PC-9 (cell line): ENCODE measurements around the gene ANKEF1. TPM values are rescaled to one million over a fixed set of nuclear protein-coding genes. Genes with fewer than 3 reads are reported as not detected.

ENCODE experiments used
- BruUV-seq: library from RNA; stranded (reverse); fragments of 400-500 nt; replicated peaks from 2 replicates; lab custom pipeline; 2021; lab: Mats Ljungman, UMichigan
- CTCF ChIA-PET: fragments of 300-600 bp; sonication (Branson Sonifier 250); formaldehyde crosslinking; loops from one replicate; lab custom pipeline; 2022; ENCODE audit warnings: antibody characterized with exemption; lab: Charles Lee
- POLR2A ChIA-PET: fragments of 300-600 bp; sonication (Branson Sonifier 250); formaldehyde crosslinking; loops from one replicate; lab custom pipeline; 2022; ENCODE audit warnings: antibody characterized with exemption; ENCODE audit not compliant: unreplicated experiment; lab: Charles Lee
- DNase-seq, 2 experiments: peaks; one replicate each; pipeline versions ENCODE4 v3.0.0 to v3.0.0-alpha.2; 2015 to 2022; ENCODE audit warnings: mixed read lengths in 1 of 2
- H2AFZ ChIP-seq: fragments of 200-600 bp; sonication (generic); 2 replicates; pipeline ENCODE4 v1.8.1; 2017; ENCODE audit warnings: antibody characterized with exemption
- H3F3A ChIP-seq: fragments of 200-600 bp; sonication (generic); 2 replicates; pipeline ENCODE4 v1.8.1; 2017; ENCODE audit warnings: antibody characterized with exemption, mild to moderate bottlenecking, low read depth; ENCODE audit not compliant: insufficient read depth
- H3K27ac ChIP-seq: fragments of 200-600 bp; sonication (generic); 2 replicates; pipeline ENCODE4 v1.6.1; 2016; ENCODE audit warnings: mixed run types
- H3K27me3 ChIP-seq: fragments of 200-600 bp; sonication (generic); 2 replicates; pipeline ENCODE4 v1.6.1; 2016; ENCODE audit warnings: low read depth, mixed run types; ENCODE audit not compliant: insufficient read depth
- H3K36me3 ChIP-seq: fragments of 200-600 bp; sonication (generic); 2 replicates; pipeline ENCODE4 v1.6.1; 2016; ENCODE audit warnings: low read depth, mixed run types
- H3K4me1 ChIP-seq: fragments of 200-600 bp; sonication (generic); replicated peaks from 2 replicates; pipeline ENCODE4 v1.6.1; 2016; ENCODE audit warnings: mixed run types; ENCODE audit not compliant: insufficient read depth
- H3K4me2 ChIP-seq: fragments of 200-600 bp; sonication (generic); 2 replicates; pipeline ENCODE4 v1.6.1; 2017; ENCODE audit warnings: mixed run types
- H3K4me3 ChIP-seq: fragments of 200-600 bp; sonication (generic); 2 replicates; pipeline ENCODE4 v1.6.1; 2016; ENCODE audit warnings: mixed run types
- H3K79me2 ChIP-seq: fragments of 200-600 bp; sonication (generic); 2 replicates; pipeline ENCODE4 v1.6.1; 2017; ENCODE audit warnings: low read depth, mixed run types
- H3K9me2 ChIP-seq: fragments of 200-600 bp; sonication (generic); 2 replicates; pipeline ENCODE4 v1.8.1; 2017; ENCODE audit warnings: mild to moderate bottlenecking; ENCODE audit not compliant: insufficient read depth
- H3K9me3 ChIP-seq: fragments of 200-600 bp; sonication (generic); 2 replicates; pipeline ENCODE4 v1.8.1; 2016; ENCODE audit warnings: low read depth; ENCODE audit not compliant: insufficient read depth
- H4K20me1 ChIP-seq: fragments of 200-600 bp; sonication (generic); 2 replicates; pipeline ENCODE4 v1.8.1; 2017; ENCODE audit not compliant: insufficient read depth
- EZH2 ChIP-seq: fragments of 200-600 bp; sonication (generic); IDR thresholded peaks from 2 replicates; pipeline ENCODE4 v1.8.0; 2017; ENCODE audit warnings: antibody characterized with exemption, low read depth
- intact Hi-C: fragments of 100-400 bp; cut with micrococcal nuclease; formaldehyde crosslinking; loops from one replicate; pipeline ENCODE4 v1.10.0; 2022; ENCODE audit not compliant: unreplicated experiment
- total RNA-seq: library from RNA; stranded (reverse); gene quantifications from 2 replicates; pipeline ENCODE4 v1.2.3, GENCODE V29; 2021
- TF ChIP-seq, protein P1 (sequence below): fragments of 200-600 bp; sonication (generic); conservative IDR thresholded peaks from 2 replicates; pipeline ENCODE4 v1.6.1; 2017; ENCODE audit warnings: mixed run types, antibody characterized with exemption, mild to moderate bottlenecking, moderate library complexity

Gene ANKEF1
- total RNA-seq, 1 experiment from 2014 or later = 11.1 TPM

DNA sequence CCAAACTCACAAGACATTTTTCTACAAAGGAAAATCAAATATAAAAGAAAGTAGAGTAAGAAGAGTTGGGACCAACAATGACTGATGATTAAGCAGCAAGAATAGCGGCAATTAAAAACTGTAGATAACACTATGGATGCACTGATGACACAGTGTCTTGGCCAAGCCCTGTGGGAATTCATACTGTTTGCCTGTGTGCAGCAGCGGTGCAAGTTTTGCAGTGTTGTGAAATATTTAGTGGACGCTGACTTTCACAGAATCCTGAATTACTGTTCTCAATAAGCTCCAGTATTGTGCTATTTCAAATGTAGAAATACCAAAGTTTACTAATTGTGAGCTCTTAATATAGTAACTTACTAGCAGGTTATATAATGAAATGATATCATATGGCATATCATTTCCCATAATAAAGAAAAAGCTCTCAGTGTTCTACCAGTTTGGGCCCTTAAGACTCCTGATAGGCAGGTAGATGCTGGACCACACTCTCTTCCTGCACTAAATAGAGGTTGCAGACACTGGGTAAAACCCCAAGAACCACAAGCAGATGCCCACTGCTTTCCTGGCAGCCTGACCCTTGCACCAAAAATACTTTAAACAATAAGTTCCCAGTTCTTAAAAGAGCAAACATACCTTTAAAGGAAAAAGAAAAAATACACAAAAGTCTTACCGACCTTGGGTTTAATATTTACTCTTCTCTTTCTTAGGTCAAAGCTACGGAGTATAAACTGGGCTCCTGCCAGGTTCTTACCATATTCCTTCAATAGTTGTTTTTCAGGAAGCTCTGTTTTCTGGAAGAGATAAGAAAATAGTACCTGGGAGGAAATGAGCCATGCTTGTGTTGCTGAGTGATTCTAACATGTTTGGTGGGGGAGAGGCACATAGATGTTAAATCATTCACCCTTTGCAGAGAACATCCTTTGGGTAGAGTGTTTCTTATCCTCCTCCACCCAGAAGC is 41.6 kb downstream of the ANKEF1 start:
- no peak overlapping the region for H3K27ac ChIP-seq
- CTCF ChIA-PET = interaction anchor here (0.6 to 1.4 kb wide), 4 partner anchors 14 to 352 kb away, joined by 3 to 4 read pairs (median 4); no protein-coding TSS in a partner anchor

DNA sequence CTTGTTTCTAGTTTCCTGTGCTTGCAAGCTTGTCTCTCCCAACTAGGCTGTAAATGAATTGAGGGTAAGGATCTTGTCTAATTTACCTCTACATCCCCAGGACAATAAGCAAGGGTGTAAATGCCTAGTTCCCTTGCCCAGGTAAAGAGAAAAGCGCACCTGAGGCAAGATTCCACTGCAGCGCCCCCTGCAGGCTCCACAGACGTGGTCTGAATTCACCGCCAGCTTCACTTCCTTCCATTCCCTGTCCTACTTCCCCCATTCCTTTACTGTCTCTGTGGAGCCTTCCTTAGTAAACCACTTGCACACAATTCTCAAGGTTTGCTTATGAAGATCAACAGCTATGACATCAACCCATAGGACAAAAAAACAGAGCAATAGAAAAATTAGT is 42.3 kb downstream of the ANKEF1 start:
- intact Hi-C loops = no loop called here
- POLR2A ChIA-PET = no interaction called here
- no peaks in the 10 kb centered on the region for H3K27me3 ChIP-seq
- H3K79me2 ChIP-seq = no peaks in the 10 kb centered on the region
- BruUV-seq = no TSS peak
- H3K9me2 ChIP-seq = no peaks in the 10 kb centered on the region
- H3K9me3 ChIP-seq = peaks cover under 1% of the 10 kb centered on the region; the same call in 1 of the 2 replicates
- no peak overlapping the region for H2AFZ ChIP-seq
- H3K27ac ChIP-seq = no peak overlapping the region
- no peak for TF ChIP-seq EZH2
- TF ChIP-seq, protein P1, sequence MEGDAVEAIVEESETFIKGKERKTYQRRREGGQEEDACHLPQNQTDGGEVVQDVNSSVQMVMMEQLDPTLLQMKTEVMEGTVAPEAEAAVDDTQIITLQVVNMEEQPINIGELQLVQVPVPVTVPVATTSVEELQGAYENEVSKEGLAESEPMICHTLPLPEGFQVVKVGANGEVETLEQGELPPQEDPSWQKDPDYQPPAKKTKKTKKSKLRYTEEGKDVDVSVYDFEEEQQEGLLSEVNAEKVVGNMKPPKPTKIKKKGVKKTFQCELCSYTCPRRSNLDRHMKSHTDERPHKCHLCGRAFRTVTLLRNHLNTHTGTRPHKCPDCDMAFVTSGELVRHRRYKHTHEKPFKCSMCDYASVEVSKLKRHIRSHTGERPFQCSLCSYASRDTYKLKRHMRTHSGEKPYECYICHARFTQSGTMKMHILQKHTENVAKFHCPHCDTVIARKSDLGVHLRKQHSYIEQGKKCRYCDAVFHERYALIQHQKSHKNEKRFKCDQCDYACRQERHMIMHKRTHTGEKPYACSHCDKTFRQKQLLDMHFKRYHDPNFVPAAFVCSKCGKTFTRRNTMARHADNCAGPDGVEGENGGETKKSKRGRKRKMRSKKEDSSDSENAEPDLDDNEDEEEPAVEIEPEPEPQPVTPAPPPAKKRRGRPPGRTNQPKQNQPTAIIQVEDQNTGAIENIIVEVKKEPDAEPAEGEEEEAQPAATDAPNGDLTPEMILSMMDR = 0 out of 2 replicates have a peak, but pooled peaks have one; percentile 35
- peaks cover 21% of the 10 kb centered on the region; the same call in 1 of the 2 replicates for H3F3A ChIP-seq
- no peaks in the 10 kb centered on the region for H4K20me1 ChIP-seq
- no peak overlapping the region for H3K4me2 ChIP-seq
- no peaks in the 10 kb centered on the region for H3K36me3 ChIP-seq
- no peak for DNase-seq
- CTCF ChIA-PET = interaction anchor here (0.6 to 1.4 kb wide), 4 partner anchors 13 to 351 kb away, joined by 3 to 4 read pairs (median 4); no protein-coding TSS in a partner anchor
- peaks cover 43% of the 10 kb centered on the region for H3K4me1 ChIP-seq
- H3K4me3 ChIP-seq = no peak overlapping the region

More for the DNA sequence above, 41.6 kb downstream of the ANKEF1 start:
- Histone ChIP-seq H3K4me3 (no peak overlapping the region), H3K4me2 (0 out of 2 replicates have a peak overlapping the region, but pooled peaks have one; percentile 4), H3K27me3 (no peaks in the 10 kb centered on the region), H3F3A (peaks cover 21% of the 10 kb centered on the region; the same call in 1 of the 2 replicates), H2AFZ (no peak overlapping the region), H3K4me1 (peaks cover 43% of the 10 kb centered on the region), H3K36me3 (no peaks in the 10 kb centered on the region), H3K9me3 (no peaks in the 10 kb centered on the region), H3K9me2 (no peaks in the 10 kb centered on the region), H3K79me2 (no peaks in the 10 kb centered on the region), H4K20me1 (no peaks in the 10 kb centered on the region)
- DNase-seq = peak in 1 of 2 experiments; percentile 46
- POLR2A ChIA-PET = no interaction called here
- no peak for TF ChIP-seq EZH2
- TF ChIP-seq, protein P1 = no peak
- intact Hi-C loops = no loop called here
- BruUV-seq = no TSS peak

DNA sequence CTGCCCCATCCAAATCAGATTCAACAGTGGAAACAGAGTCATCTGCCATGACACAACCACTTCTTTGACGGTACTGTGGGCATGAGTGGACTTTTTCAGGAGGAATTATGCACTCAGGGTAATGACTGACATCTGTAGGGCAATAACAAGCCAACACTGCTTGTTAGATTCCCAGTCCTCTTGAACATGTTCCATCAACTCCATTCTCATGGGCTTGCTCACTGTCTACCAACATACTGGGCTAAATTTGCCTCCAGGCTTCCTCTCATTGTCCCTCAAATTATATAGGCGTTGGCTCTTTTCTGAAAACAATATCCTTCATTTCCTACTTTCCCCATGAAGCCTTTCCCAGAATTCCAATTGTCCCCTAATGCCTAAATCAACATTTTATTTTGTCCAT is 43.1 kb downstream of the ANKEF1 start:
- Histone ChIP-seq H3K79me2 (no peaks in the 10 kb centered on the region), H2AFZ (no peak overlapping the region), H3K9me3 (peaks cover 6% of the 10 kb centered on the region; the same call in 1 of the 2 replicates), H3K27me3 (no peaks in the 10 kb centered on the region), H3F3A (peaks cover 21% of the 10 kb centered on the region; the same call in 1 of the 2 replicates), H3K36me3 (no peaks in the 10 kb centered on the region), H3K9me2 (no peaks in the 10 kb centered on the region), H3K4me3 (no peak overlapping the region), H3K27ac (no peak overlapping the region), H3K4me1 (peaks cover 43% of the 10 kb centered on the region), H3K4me2 (no peak overlapping the region), H4K20me1 (no peaks in the 10 kb centered on the region)
- TF ChIP-seq EZH2 = no peak
- TF ChIP-seq, protein P1 = no peak
- CTCF ChIA-PET = interaction anchor here (1.4 kb wide), 1 partner anchor 15 kb away, joined by 4 read pairs; no protein-coding TSS in a partner anchor
- no TSS peak for BruUV-seq
- no peak for DNase-seq
- intact Hi-C loops = no loop called here
- POLR2A ChIA-PET = interaction anchor here (0.6 to 0.8 kb wide), 2 partner anchors 41 to 847 kb away, joined by 4 to 8 read pairs; no protein-coding TSS in a partner anchor
